ENCODE data around the gene ATF5.

- TF ChIP-seq, protein P1, sequence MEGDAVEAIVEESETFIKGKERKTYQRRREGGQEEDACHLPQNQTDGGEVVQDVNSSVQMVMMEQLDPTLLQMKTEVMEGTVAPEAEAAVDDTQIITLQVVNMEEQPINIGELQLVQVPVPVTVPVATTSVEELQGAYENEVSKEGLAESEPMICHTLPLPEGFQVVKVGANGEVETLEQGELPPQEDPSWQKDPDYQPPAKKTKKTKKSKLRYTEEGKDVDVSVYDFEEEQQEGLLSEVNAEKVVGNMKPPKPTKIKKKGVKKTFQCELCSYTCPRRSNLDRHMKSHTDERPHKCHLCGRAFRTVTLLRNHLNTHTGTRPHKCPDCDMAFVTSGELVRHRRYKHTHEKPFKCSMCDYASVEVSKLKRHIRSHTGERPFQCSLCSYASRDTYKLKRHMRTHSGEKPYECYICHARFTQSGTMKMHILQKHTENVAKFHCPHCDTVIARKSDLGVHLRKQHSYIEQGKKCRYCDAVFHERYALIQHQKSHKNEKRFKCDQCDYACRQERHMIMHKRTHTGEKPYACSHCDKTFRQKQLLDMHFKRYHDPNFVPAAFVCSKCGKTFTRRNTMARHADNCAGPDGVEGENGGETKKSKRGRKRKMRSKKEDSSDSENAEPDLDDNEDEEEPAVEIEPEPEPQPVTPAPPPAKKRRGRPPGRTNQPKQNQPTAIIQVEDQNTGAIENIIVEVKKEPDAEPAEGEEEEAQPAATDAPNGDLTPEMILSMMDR (conservative IDR thresholded peaks at IDR 0.05) = no peak
- no peak for TF ChIP-seq ZFX (IDR thresholded peaks at IDR 0.05)
Measured at GRCh38 chr19:49977881-49978280, 48.9 kb downstream of the ATF5 start.
